ENCODE results near the gene TTC23. TPM values are rescaled to one million over a fixed set of nuclear protein-coding genes. Genes with fewer than 3 reads are reported as not detected.

Gene TTC23
- polyA plus RNA-seq, 2 of the 4 experiments (the other 2 are of a cell fraction) = 7.0 to 16.5 TPM

GRCh38 chr15:99137877-99138276, 111.5 kb downstream of the TTC23 start (continued):
- no peak for TF ChIP-seq E2F6 (IDR thresholded peaks at IDR 0.05; ENCODE audit: borderline replicate concordance, low read depth)
- no peak for TF ChIP-seq ZC3H11A (IDR thresholded peaks at IDR 0.05)
- TF ChIP-seq, protein P1, sequence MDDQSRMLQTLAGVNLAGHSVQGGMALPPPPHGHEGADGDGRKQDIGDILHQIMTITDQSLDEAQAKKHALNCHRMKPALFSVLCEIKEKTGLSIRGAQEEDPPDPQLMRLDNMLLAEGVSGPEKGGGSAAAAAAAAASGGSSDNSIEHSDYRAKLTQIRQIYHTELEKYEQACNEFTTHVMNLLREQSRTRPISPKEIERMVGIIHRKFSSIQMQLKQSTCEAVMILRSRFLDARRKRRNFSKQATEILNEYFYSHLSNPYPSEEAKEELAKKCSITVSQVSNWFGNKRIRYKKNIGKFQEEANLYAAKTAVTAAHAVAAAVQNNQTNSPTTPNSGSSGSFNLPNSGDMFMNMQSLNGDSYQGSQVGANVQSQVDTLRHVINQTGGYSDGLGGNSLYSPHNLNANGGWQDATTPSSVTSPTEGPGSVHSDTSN (IDR thresholded peaks at IDR 0.05) = no peak

DNA sequence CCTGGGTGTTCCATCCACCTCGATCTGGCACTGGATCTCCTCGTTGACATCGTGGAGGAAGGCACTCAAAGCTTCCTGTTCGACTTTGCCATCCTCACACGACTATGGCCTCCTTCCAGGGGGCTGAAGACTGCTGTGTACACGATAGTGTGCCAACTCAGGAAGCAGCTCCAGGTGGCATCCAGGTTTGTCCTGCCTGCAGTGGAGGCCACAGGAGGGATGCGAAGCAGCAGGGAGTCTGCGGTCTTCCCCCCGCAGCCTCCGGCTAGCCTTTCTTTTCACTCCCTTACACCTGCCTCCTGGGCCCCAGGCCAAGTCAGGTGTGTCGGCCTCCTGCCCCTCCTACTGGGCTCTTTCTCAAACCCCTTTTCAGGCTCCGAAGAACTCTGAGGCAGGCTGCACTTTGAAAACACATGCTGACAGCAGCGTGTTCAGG, 112.3 kb downstream of the TTC23 start:
- 85% methylated on average over 13 of the region's 13 CpGs for WGBS (ENCODE audit: missing lambda C conversion rate)
- no peak for TF ChIP-seq EP300 (IDR thresholded peaks at IDR 0.05)
- TF ChIP-seq BHLHE40 (IDR thresholded peaks at IDR 0.05; ENCODE audit: low read depth, low read length) = no peak
- TF ChIP-seq CHD2 (IDR thresholded peaks at IDR 0.05; ENCODE audit: low read length, partially characterized antibody) = no peak
- TF ChIP-seq HOXB5 (CRISPR knock-in tag; IDR thresholded peaks at IDR 0.05) = no peak
- TF ChIP-seq TFCP2L1 (CRISPR knock-in tag; IDR thresholded peaks at IDR 0.05) = no peak
- no peak overlapping the region for H3K27ac ChIP-seq
- H3K4me2 ChIP-seq = no peak overlapping the region
- H3K4me3 ChIP-seq = no peak overlapping the region
- DNase-seq (ENCODE audit: low read depth in 1 of 2, low spot score in 1 of 2) (no peak), ATAC-seq (no peak), FAIRE-seq (no peak)
- POLR2A ChIA-PET = no interaction called here
- CTCF ChIA-PET = interaction anchor here (1.6 to 1.7 kb wide), 2 partner anchors 136 to 567 kb away, joined by 4 read pairs; no protein-coding TSS in a partner anchor
- H3K4me1 ChIP-seq = peaks cover 14% of the 10 kb centered on the region
- H3K9me3 ChIP-seq = no peaks in the 10 kb centered on the region

GRCh38 chr15:99135194-99135593, 114.2 kb downstream of the TTC23 start:
- no peak for FAIRE-seq
- ChIA-PET POLR2A (no interaction called here), CTCF (interaction anchor here (1.2 to 17.9 kb wide), 6 partner anchors 8 to 78 kb away, joined by 3 to 326 read pairs (median 3); partner anchors contain the start of gene SYNM)
- no peaks in the 10 kb centered on the region for H3K9me3 ChIP-seq
- DNase-seq (ENCODE audit: low read depth in 1 of 2, low spot score in 1 of 2) = no peak
- H3K4me1 ChIP-seq = peaks cover 24% of the 10 kb centered on the region
- WGBS (ENCODE audit: missing lambda C conversion rate) = 64% methylated on average over 4 of the region's 4 CpGs
- TF ChIP-seq GATA3 (IDR thresholded peaks at IDR 0.05; ENCODE audit: borderline replicate concordance) = no peak
- TF ChIP-seq, protein P2, sequence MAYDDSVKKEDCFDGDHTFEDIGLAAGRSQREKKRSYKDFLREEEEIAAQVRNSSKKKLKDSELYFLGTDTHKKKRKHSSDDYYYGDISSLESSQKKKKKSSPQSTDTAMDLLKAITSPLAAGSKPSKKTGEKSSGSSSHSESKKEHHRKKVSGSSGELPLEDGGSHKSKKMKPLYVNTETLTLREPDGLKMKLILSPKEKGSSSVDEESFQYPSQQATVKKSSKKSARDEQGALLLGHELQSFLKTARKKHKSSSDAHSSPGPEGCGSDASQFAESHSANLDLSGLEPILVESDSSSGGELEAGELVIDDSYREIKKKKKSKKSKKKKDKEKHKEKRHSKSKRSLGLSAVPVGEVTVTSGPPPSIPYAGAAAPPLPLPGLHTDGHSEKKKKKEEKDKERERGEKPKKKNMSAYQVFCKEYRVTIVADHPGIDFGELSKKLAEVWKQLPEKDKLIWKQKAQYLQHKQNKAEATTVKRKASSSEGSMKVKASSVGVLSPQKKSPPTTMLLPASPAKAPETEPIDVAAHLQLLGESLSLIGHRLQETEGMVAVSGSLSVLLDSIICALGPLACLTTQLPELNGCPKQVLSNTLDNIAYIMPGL (CRISPR knock-in tag; IDR thresholded peaks at IDR 0.05; ENCODE audit: borderline replicate concordance) = no peak
- TF ChIP-seq MAX (IDR thresholded peaks at IDR 0.05) = no peak
- TF ChIP-seq E2F6 (IDR thresholded peaks at IDR 0.05; ENCODE audit: borderline replicate concordance, low read depth) = no peak
- TF ChIP-seq, protein P3, sequence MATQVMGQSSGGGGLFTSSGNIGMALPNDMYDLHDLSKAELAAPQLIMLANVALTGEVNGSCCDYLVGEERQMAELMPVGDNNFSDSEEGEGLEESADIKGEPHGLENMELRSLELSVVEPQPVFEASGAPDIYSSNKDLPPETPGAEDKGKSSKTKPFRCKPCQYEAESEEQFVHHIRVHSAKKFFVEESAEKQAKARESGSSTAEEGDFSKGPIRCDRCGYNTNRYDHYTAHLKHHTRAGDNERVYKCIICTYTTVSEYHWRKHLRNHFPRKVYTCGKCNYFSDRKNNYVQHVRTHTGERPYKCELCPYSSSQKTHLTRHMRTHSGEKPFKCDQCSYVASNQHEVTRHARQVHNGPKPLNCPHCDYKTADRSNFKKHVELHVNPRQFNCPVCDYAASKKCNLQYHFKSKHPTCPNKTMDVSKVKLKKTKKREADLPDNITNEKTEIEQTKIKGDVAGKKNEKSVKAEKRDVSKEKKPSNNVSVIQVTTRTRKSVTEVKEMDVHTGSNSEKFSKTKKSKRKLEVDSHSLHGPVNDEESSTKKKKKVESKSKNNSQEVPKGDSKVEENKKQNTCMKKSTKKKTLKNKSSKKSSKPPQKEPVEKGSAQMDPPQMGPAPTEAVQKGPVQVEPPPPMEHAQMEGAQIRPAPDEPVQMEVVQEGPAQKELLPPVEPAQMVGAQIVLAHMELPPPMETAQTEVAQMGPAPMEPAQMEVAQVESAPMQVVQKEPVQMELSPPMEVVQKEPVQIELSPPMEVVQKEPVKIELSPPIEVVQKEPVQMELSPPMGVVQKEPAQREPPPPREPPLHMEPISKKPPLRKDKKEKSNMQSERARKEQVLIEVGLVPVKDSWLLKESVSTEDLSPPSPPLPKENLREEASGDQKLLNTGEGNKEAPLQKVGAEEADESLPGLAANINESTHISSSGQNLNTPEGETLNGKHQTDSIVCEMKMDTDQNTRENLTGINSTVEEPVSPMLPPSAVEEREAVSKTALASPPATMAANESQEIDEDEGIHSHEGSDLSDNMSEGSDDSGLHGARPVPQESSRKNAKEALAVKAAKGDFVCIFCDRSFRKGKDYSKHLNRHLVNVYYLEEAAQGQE (IDR thresholded peaks at IDR 0.05) = no peak
- TF ChIP-seq FOSL2 (IDR thresholded peaks at IDR 0.05) = no peak
- no peak for TF ChIP-seq FOSL2 (CRISPR knock-in tag; IDR thresholded peaks at IDR 0.05)
- TF ChIP-seq ZSCAN20 (CRISPR knock-in tag; IDR thresholded peaks at IDR 0.05) = no peak
- TF ChIP-seq, protein P4, sequence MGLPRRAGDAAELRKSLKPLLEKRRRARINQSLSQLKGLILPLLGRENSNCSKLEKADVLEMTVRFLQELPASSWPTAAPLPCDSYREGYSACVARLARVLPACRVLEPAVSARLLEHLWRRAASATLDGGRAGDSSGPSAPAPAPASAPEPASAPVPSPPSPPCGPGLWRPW (IDR thresholded peaks at IDR 0.05) = no peak
- TF ChIP-seq, protein P5, sequence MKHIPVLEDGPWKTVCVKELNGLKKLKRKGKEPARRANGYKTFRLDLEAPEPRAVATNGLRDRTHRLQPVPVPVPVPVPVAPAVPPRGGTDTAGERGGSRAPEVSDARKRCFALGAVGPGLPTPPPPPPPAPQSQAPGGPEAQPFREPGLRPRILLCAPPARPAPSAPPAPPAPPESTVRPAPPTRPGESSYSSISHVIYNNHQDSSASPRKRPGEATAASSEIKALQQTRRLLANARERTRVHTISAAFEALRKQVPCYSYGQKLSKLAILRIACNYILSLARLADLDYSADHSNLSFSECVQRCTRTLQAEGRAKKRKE (CRISPR knock-in tag; IDR thresholded peaks at IDR 0.05; ENCODE audit: low read depth) = no peak
- no peak for TF ChIP-seq HOXB5 (CRISPR knock-in tag; IDR thresholded peaks at IDR 0.05)
- TF ChIP-seq RARB (CRISPR knock-in tag; IDR thresholded peaks at IDR 0.05) = no peak
- no peak for TF ChIP-seq CBX2 (IDR thresholded peaks at IDR 0.05; ENCODE audit: borderline replicate concordance, low read depth)
- TF ChIP-seq NR3C1 (IDR thresholded peaks at IDR 0.05) = no peak
- no peak for TF ChIP-seq SMC3 (IDR thresholded peaks at IDR 0.05)
- no peak for TF ChIP-seq CEBPB (IDR thresholded peaks at IDR 0.05)
- ATAC-seq = no peak
- H3K4me2 ChIP-seq = peak overlapping the region; percentile 11; the same call in 1 of the 3 replicates
- H3K4me3 ChIP-seq = no peak overlapping the region
- H3K27ac ChIP-seq = no peak overlapping the region

All from A549 (cell line).